Measurements from ENCODE around the gene LY86.

- TF ChIP-seq CTCF (IDR thresholded peaks at IDR 0.05; ENCODE audit: poor library complexity, severe bottlenecking) = peak; percentile 62
- TF ChIP-seq POLR2AphosphoS5 (IDR thresholded peaks at IDR 0.05) = no peak
- TF ChIP-seq MXI1 (conservative IDR thresholded peaks at IDR 0.05; ENCODE audit: poor library complexity, severe bottlenecking) = no peak
- TF ChIP-seq EZH2 (IDR thresholded peaks at IDR 0.05; ENCODE audit: borderline replicate concordance, insufficient read depth, low read length, poor library complexity, severe bottlenecking) = no peak
- TF ChIP-seq RAD21 (conservative IDR thresholded peaks at IDR 0.05) = peak; percentile 55
- no peak for TF ChIP-seq EP300 (conservative IDR thresholded peaks at IDR 0.05; ENCODE audit: poor library complexity, severe bottlenecking)
- TF ChIP-seq REST (IDR thresholded peaks at IDR 0.05; ENCODE audit: borderline replicate concordance) = no peak
- peak; percentile 51 for TF ChIP-seq SMC3 (conservative IDR thresholded peaks at IDR 0.05; ENCODE audit: poor library complexity)
- no peak for TF ChIP-seq TAF1 (IDR thresholded peaks at IDR 0.05; ENCODE audit: low read depth)
These were observed 31.6 kb upstream of the LY86 start for GRCh38 chr6:6556738-6557503.

All from neural cell (in vitro differentiated cells).